HG03432 (cell line): ENCODE data around the gene AOC2.
"Not testable (repeated sequence)": the region's sequence is repeated elsewhere in the genome, so short reads cannot be mapped to it uniquely, and the experiment has no call there.

Experiments
- ATAC-seq: cut with Tn5 transposase; IDR thresholded peaks from one replicate; pipeline ENCODE4 v1.9.1; 2021; ENCODE audit warnings: mild to moderate bottlenecking, moderate library complexity; ENCODE audit not compliant: unreplicated experiment

AOC2 gene

GRCh38 chr17:42853597-42853967, 9.2 kb downstream of the AOC2 start:
- no peak for ATAC-seq

- ATAC-seq = no peak
These were observed 9.8 kb downstream of the AOC2 start for GRCh38 chr17:42853968-42854790.

- no peak for ATAC-seq
These were observed 10.7 kb downstream of the AOC2 start for GRCh38 chr17:42855048-42855596.

GRCh38 chr17:42856093-42856492, 11.7 kb downstream of the AOC2 start:
- not testable (repeated sequence) for ATAC-seq

- not testable (repeated sequence) for ATAC-seq
These were observed 12.1 kb downstream of the AOC2 start for GRCh38 chr17:42856516-42856915.

GRCh38 chr17:42857389-42857788, 13.0 kb downstream of the AOC2 start:
- no peak for ATAC-seq

- ATAC-seq = no peak
These were observed 21.3 kb downstream of the AOC2 start for GRCh38 chr17:42865638-42866094.

GRCh38 chr17:42866216-42866615, 21.8 kb downstream of the AOC2 start:
- ATAC-seq = no peak

- no peak for ATAC-seq
These were observed 22.5 kb downstream of the AOC2 start for GRCh38 chr17:42866631-42867575.

- not testable (repeated sequence) for ATAC-seq
These were observed 23.4 kb downstream of the AOC2 start for GRCh38 chr17:42867694-42868261.

GRCh38 chr17:42868338-42868737, 24.0 kb downstream of the AOC2 start:
- ATAC-seq = no peak

- ATAC-seq = no peak
These were observed 27.3 kb downstream of the AOC2 start for GRCh38 chr17:42871647-42872046.

GRCh38 chr17:42872251-42872965, 28.0 kb downstream of the AOC2 start:
- ATAC-seq = no peak

- ATAC-seq = no peak
These were observed 28.9 kb downstream of the AOC2 start for GRCh38 chr17:42873315-42873714.

GRCh38 chr17:42873932-42874695, 29.7 kb downstream of the AOC2 start:
- ATAC-seq = not testable (repeated sequence)

GRCh38 chr17:42877037-42877436, 32.7 kb downstream of the AOC2 start:
- ATAC-seq = no peak

GRCh38 chr17:42878123-42878880, 33.9 kb downstream of the AOC2 start:
- no peak for ATAC-seq

GRCh38 chr17:42878924-42879595, 34.7 kb downstream of the AOC2 start:
- ATAC-seq = no peak
